H4 (cell line): ENCODE data around the gene YY1. TPM values are rescaled to one million over a fixed set of nuclear protein-coding genes. Genes with fewer than 3 reads are reported as not detected.
"Not testable (repeated sequence)": the region's sequence is repeated elsewhere in the genome, so short reads cannot be mapped to it uniquely, and the experiment has no call there.

Source experiments
- DNase-seq: peaks from one replicate; pipeline ENCODE4 v3.0.0-alpha.2; 2015; ENCODE audit warnings: low spot score
- total RNA-seq: library from RNA; depleted of rRNA; stranded (reverse); fragments of >200 nt; shearing (Covaris generic); gene quantifications from 2 replicates; pipeline ENCODE4 v1.2.3, GENCODE V29; 2014

Gene YY1
- total RNA-seq, 1 experiment from 2014 or later: 32.3 TPM

GRCh38 chr14:100243020-100243419, 4.1 kb downstream of the YY1 start:
- no peak for DNase-seq

DNA sequence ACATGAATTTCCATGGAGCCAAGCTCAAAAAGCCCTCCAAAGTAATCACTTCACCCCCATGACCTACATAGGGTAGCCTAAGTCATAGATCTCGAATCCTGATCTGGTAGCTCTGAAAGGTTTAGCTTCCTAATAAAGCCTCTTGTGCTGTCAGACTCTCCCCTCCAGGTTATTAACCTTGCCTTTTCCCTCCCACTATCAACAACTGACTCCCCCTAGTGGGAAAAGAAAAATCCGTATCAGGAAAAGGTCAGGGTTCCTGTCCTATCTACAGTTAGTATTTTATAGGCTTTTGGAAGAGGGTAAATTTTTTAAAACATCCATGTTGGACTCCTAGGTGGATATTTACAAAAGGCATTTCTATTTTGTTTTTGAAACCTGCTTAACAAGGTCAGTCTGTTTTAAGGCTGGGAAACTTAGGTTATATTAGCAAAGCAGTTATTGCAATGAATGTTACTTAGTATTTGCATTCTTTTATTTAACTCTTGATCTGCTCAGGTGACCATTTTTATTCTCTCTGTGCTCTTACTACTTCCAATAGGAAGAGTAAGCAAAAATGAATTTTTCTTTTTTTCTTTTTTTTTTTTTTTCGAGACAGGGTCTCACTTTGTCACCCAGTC, 8.0 kb downstream of the YY1 start:
- DNase-seq: peak; percentile 38

DNA sequence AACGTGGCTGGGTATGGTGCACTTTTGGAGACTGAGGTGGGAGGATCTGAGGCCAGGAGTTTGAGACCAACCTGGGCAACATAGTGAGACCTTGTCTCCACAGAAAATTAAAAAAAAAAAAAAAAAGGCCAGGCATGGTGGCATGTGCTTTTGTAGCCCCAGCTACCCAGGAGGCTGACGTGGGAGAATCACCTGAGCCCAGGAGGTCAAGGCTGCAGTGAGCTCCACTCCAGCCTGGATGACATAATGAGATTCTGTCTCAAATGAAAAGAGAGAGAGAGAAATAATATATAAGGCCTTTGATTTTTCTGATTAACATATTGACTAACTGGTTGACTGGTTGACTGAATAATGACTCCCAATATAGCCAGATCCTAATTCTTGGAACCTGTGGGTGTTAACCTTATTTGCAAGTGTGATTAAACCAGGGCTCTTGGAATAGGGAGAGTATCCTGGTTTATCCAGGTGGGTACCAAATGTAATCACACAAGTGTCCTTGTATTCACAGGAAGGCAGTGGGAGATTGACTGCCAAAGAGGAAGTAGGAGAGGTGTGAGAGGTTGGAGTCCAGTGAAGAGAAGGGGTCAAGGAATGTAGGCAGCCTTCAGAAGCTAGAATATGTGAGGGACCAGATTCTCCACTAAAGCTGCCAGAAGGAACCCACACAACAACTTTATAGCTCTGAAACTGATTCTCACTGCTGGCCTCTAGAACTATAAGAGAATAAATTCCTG, 12.0 kb downstream of the YY1 start:
- DNase-seq: no peak

DNA sequence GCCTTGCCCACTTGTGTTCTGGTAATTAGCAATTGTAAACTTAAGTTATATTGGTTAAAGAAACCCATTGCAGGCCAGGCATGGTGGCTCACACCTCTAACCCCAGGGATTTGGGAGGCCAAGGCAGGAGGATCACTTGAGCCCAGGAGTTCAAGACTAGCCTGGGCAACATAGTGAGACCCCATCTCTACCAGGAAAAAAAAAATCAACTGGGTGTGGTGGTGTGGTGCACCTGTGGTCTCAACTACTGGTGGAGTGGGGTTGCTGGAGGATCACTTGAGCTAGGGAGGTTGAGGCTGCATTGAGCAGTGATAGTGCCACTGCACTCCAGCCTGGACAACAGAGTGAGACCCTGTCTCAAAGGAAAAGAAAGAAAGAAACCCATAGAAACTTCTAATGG, 13.7 kb downstream of the YY1 start:
- DNase-seq: no peak

- DNase-seq: no peak
Observed at GRCh38 chr14:100256339-100256895, 17.5 kb downstream of the YY1 start.

DNA sequence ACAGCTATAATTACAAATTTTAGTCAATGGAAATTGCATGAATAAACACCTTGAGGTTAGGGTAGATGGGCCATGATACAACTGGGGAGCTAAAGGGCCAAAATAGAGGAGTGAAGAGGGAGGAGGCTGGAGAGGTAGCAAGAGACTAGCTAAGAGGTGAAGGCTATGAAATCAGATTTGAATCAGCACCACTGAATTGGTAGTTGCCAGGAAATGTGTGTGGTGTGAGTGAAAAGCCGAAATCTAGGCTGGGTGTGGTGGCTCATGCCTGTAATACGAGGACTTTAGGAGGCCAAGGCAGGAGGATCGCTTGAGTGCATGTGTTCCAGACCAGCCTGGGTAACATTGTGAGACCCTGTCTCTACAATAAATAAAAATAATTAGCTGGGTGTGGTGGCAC, 22.7 kb downstream of the YY1 start:
- DNase-seq: no peak

DNA sequence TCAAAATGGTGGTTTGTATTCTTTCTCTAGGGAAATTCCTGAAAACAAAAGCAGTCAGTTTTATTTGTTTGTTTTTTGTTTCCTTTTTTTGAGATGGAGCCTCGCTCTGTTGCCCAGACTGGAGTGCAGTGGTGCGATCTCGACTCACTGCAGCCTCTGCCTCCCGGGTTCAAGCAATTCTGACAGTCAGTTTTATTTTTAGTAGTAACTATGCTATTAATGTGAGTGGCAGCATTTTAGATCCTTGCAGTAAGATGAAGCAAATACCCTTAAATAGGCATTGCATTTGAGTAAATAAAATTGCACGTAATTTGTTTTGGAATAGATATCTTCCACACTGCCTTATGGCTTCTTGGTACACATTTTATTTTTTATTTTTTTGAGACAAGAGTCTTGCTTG, 23.6 kb downstream of the YY1 start:
- no peak for DNase-seq

- DNase-seq: no peak
Observed at GRCh38 chr14:100263141-100263540, 24.2 kb downstream of the YY1 start.

DNA sequence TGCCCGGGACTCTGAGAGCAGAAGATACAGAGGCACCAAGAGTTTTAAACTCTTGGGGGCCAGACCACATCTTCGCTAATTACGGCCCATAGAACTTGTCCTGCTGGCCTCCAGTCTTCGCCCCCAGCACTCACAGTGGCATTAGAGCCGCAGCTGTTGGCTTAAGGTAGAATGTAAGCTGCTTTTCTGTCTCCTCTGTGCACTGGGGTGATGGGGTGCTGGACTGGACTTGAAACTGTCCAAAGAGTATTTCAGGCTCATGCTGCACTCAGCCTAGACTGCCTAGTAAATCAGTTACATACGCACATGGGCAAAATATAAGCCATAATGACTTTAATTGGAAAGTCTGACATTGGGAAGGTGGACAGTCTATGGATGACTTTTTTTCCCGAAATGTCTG, 29.0 kb downstream of the YY1 start:
- DNase-seq: no peak

DNA sequence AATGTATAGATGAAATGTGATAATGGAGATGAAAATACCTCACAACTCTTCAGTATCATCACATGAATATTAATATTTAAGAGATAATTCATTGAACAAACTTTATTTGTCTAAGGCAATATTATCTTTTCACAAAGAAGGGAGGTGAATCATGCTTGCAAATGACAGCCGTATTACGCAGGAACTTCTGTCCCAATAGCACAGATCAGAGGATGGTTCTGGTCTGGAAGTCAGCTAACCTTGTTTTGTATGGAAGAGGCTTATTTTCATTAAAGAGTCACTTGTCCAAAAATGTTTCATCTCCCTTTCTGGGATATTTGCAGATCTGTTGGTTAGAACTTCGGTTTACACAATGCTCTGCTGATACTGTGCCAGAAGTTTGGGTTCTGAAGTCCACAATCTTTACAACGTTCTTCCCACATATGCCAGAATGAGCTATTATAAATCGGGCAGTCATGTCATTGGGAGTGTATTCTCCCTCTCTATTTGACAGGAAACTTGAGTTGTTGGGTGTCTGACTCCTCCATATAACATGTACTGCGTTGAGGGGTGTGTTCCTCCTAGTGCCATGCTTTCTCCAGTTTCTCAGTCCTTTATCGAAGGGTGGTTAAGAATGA, 29.8 kb downstream of the YY1 start:
- DNase-seq: no peak

- DNase-seq: no peak
Observed at GRCh38 chr14:100271247-100271939, 32.4 kb downstream of the YY1 start.

DNA sequence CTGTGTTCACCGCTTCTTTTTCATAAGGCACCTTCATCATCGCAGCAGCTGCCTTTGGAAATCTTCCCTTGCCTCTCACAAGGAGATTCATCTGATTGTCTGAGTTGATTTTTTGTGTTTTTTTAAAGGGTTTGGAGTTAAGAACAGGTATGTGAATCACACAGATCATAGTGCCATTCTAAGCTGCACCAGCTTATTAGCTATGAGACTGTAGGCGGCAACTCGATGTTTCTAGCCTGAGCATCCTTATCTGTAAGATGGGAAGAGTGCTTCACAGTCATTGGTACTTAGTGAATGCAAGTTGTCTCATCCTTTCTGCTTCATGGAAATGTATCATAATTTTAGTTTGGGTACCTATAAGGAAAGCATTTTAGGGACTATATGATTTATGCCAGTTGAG, 35.3 kb downstream of the YY1 start:
- DNase-seq: no peak

- no peak for DNase-seq
Observed at GRCh38 chr14:100275214-100275613, 36.3 kb downstream of the YY1 start.

DNA sequence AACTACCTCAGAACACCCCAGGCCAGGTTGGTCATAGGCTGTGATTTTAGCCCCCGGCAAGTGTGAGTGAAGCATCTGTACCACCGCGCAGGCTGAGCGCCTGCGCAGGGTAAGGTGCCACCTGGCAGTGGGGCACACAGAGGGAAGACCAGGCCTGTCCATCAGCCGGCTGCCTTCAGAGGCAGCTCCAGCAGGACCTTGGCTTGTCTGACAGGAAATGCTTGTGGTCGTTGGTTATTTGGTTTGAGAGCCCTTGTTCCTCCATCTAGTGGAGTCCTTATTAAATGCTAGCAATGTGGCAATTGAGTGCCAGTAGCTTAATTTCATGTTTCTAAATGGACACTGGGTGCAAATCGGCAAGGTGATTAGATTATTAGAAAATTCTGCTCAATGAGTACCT, 39.8 kb downstream of the YY1 start:
- DNase-seq: peak; percentile 55

DNA sequence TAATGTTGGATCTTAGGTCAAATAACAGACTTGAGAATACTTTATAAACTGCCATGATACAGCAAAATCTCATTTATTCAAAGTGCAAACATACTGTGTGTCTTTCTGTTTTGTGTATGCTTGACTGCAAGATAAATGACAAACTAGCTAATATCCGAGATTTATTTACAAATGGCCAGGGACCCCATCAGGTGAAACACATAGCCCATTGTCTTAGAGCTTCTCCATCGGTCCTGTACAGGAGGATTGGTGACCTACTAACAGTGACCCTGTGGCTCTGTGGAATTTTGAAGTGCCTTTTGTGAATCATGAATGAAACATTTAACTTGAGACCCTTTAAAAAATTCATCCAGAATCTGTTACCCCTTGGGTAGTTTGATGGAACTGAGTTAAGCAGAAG, 40.2 kb downstream of the YY1 start:
- no peak for DNase-seq

DNA sequence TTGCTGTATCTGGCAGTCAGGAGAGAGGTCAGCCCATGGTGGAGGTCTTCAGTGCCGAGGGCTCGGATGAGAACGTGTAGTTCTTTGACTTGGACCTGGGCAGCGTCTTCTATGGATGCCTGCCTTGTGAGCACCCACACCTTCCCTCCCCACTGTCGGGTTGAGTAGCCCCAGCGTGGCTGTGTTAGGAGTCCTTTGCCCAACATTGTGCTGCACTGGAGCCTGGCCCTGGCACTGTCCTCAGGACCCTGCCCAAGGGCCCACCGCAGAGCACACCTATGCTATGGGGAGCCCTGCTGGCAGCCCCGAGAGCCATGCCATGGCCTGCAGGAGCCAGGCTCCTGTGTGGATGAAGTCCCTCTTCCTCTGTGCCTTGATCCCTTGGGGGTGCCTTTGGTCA, 40.6 kb downstream of the YY1 start:
- no peak for DNase-seq

DNA sequence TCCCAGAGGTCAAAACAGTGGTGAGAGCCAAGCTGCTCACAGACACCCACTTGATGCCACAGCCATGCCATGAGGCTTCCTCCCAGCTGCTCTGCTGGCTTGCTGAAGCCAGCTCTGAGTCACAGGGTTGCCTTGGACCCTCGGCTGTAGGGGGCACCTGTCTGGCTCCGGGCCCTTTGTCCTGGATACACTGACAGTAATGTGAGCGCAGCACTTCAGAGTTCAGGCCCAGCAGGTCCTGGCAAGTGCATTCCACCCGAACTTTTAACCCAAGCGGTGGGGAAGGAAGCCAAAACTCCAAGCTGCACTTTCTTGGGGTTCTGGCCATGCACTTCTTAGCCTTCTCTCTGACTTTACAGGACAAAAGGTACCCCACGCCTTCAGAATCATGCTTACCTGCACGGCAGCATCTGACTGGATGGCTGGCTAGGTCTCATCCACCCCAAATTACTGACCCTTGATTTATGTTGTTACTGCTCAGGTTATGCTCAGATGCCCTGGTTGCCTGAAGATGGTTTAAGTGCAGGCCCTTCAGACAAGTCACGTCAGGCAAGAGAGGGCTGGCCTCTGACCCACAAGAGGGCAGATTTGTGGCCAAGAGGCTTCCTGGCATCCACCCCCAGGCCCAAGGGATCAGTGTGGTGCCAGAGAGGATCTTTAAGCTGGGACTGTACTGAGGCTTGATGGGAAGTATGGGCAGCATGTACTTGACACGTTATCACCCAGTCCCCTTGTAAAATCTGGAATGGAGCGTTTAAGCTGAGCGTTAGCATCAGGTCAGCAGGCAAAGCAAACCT, 42.5 kb downstream of the YY1 start:
- DNase-seq: no peak

GRCh38 chr14:100282083-100282350, 43.1 kb downstream of the YY1 start:
- no peak for DNase-seq

- DNase-seq: no peak
Observed at GRCh38 chr14:100282766-100283419, 43.9 kb downstream of the YY1 start.

DNA sequence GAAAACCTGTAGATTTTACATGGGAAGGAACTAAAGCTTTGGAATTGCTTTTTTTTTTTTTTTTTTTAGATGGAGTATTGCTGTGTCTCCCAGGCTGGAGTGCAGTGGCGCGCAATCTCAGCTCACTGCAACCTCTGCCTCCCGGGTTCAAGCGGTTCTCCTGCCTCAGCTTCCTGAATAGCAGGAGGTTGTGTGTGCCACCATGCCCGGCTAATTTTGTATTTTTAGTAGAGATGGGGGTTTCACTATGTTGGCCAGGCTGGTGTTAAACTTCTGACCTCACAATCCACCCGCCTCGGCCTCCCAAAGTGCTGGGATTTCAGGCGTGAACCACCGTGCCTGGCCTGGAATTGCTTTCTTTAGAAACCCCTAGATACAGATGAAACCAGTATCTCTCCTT, 44.5 kb downstream of the YY1 start:
- DNase-seq: not testable (repeated sequence)
